Mesenchymal stem cell (in vitro differentiated cells and primary cell): Measurements from ENCODE around the gene NYAP2.

Experiments used
- DNase-seq: peaks from one replicate; pipeline ENCODE4 v3.0.0-alpha.2; 2013
- H2AFZ ChIP-seq: one replicate; pipeline ENCODE4 v1.6.1; 2013; ENCODE audit warnings: low read depth, mild to moderate bottlenecking, control low read depth, inconsistent platforms, low read length, moderate library complexity
- H2AK5ac ChIP-seq: 2 replicates; pipeline ENCODE4 v1.6.1; 2013; ENCODE audit warnings: low read length, moderate library complexity, mild to moderate bottlenecking, inconsistent platforms; ENCODE audit not compliant: severe bottlenecking
- H2BK120ac ChIP-seq: one replicate; pipeline ENCODE4 v1.6.1; 2013; ENCODE audit warnings: low read depth, mild to moderate bottlenecking, inconsistent platforms, low read length, moderate library complexity
- H2BK12ac ChIP-seq, 2 experiments: one replicate each; pipeline ENCODE4 v1.6.1; 2013; ENCODE audit warnings: inconsistent platforms in 2 of 2, low read length in 2 of 2, mild to moderate bottlenecking in 2 of 2, moderate library complexity in 2 of 2, control low read depth in 1 of 2
- H2BK15ac ChIP-seq: one replicate; pipeline ENCODE4 v1.6.1; 2013; ENCODE audit warnings: mild to moderate bottlenecking, low read depth, inconsistent platforms; ENCODE audit not compliant: poor library complexity, severe bottlenecking
- H2BK5ac ChIP-seq: 2 replicates; pipeline ENCODE4 v1.6.1; 2013; ENCODE audit warnings: low read depth, mild to moderate bottlenecking, low read length, control low read depth, inconsistent platforms; ENCODE audit not compliant: poor library complexity, severe bottlenecking
- H3K14ac ChIP-seq, 2 experiments: one replicate each; pipeline ENCODE4 v1.6.1; 2013; ENCODE audit warnings: inconsistent platforms in 2 of 2, low read length in 2 of 2, control low read depth in 1 of 2, mild to moderate bottlenecking in 1 of 2, moderate library complexity in 1 of 2
- H3K18ac ChIP-seq, 2 experiments: one replicate each; pipeline ENCODE4 v1.6.1; 2013; ENCODE audit warnings: inconsistent platforms in 2 of 2, low read length in 2 of 2, control low read depth in 1 of 2, low read depth in 1 of 2, mild to moderate bottlenecking in 1 of 2
- H3K23ac ChIP-seq, 2 experiments: one replicate each; pipeline ENCODE4 v1.6.1; 2013; ENCODE audit warnings: inconsistent platforms in 2 of 2, low read length in 2 of 2, mild to moderate bottlenecking in 2 of 2, moderate library complexity in 2 of 2, control low read depth in 1 of 2
- H3K27ac ChIP-seq: 2 replicates; pipeline ENCODE4 v1.5.1; 2013; ENCODE audit warnings: mild to moderate bottlenecking, moderate library complexity, low read length, control low read depth, inconsistent platforms; ENCODE audit not compliant: poor library complexity, severe bottlenecking
- H3K27me3 ChIP-seq, 2 experiments: 2 replicates each; pipeline versions ENCODE4 v1.6.1 to v1.7.0; 2013; ENCODE audit warnings: low read length in 2 of 2, mild to moderate bottlenecking in 2 of 2, moderate library complexity in 2 of 2, control low read depth in 1 of 2, inconsistent platforms in 1 of 2; ENCODE audit not compliant: control insufficient read depth in 1 of 2, insufficient read depth in 1 of 2
- H3K36me3 ChIP-seq, 2 experiments: 2 replicates each; pipeline versions ENCODE4 v1.6.1 to v1.7.0; 2013; ENCODE audit warnings: low read length in 2 of 2, control low read depth in 1 of 2, inconsistent platforms in 1 of 2, low read depth in 1 of 2, mild to moderate bottlenecking in 1 of 2; ENCODE audit not compliant: insufficient read depth in 2 of 2, control insufficient read depth in 1 of 2
- H3K4ac ChIP-seq, 2 experiments: one replicate each; pipeline ENCODE4 v1.6.1; 2013; ENCODE audit warnings: inconsistent platforms in 2 of 2, low read length in 2 of 2, mild to moderate bottlenecking in 2 of 2, moderate library complexity in 2 of 2, control low read depth in 1 of 2, low read depth in 1 of 2
- H3K4me1 ChIP-seq: 2 replicates; pipeline ENCODE4 v1.6.1; 2013; ENCODE audit warnings: low read depth, low read length, control low read depth; ENCODE audit not compliant: control insufficient read depth, insufficient read depth
- H3K4me2 ChIP-seq: 2 replicates; pipeline ENCODE4 v1.6.1; 2013; ENCODE audit warnings: low read length, mild to moderate bottlenecking, inconsistent platforms; ENCODE audit not compliant: poor library complexity, severe bottlenecking
- H3K4me3 ChIP-seq, 2 experiments: 2 replicates each; pipeline versions ENCODE4 v1.5.1 to v1.7.0; 2013; ENCODE audit warnings: low read length in 2 of 2, mild to moderate bottlenecking in 2 of 2, control low read depth in 1 of 2, low read depth in 1 of 2; ENCODE audit not compliant: insufficient read depth in 1 of 2
- H3K79me1 ChIP-seq: replicated peaks from 2 replicates; pipeline ENCODE4 v1.6.1; 2013; ENCODE audit warnings: mild to moderate bottlenecking, control low read depth, low read length, inconsistent platforms; ENCODE audit not compliant: poor library complexity, severe bottlenecking
- H3K9ac ChIP-seq: 2 replicates; pipeline ENCODE4 v1.7.0; 2013; ENCODE audit warnings: mild to moderate bottlenecking, low read length, moderate library complexity
- H3K9me3 ChIP-seq: 2 replicates; pipeline ENCODE4 v1.7.0; 2013; ENCODE audit warnings: mild to moderate bottlenecking, low read length; ENCODE audit not compliant: control insufficient read depth
- H4K8ac ChIP-seq: one replicate; pipeline ENCODE4 v1.6.1; 2013; ENCODE audit warnings: inconsistent platforms, mild to moderate bottlenecking, low read length, moderate library complexity
- H4K91ac ChIP-seq: one replicate; pipeline ENCODE4 v1.6.1; 2013; ENCODE audit warnings: mild to moderate bottlenecking, low read length, inconsistent platforms
- WGBS: methylation state at CpG from one replicate; pipeline ENCODE4 v1.1.7; 2013; ENCODE audit warnings: mixed read lengths; 5-methylcytosine and 5-hydroxymethylcytosine counted together

NYAP2 gene

DNA sequence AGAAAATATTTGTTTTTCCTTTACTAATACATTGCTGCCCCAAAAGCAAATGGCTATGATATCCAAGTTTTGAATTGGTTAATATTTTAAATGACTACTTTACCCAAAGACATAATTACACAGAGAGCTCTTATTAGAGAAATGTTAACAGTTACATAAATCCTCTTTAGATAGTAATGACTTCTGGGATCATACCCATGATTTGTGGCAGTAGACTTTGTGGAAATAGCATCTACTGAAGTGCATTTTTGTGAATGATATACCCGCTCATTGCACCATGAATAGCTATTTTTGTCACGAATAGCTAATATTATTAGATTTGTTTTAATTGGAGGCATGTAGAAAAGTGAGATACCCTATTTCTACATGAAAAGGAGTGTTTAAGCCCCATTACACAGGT lies 15.8 kb downstream of the NYAP2 start:
- Histone ChIP-seq H3K27me3 (no peaks in the 10 kb centered on the region), H2BK15ac (no peak overlapping the region), H3K4ac (no peak overlapping the region), H3K36me3 (no peaks in the 10 kb centered on the region), H2AFZ (no peak overlapping the region), H4K8ac (no peak overlapping the region), H3K14ac (no peak overlapping the region), H3K4me2 (no peak overlapping the region), H2BK12ac (no peak overlapping the region), H3K79me1 (no peaks in the 10 kb centered on the region), H2AK5ac (no peak overlapping the region), H3K23ac (no peak overlapping the region), H3K27ac (no peak overlapping the region), H2BK120ac (no peak overlapping the region), H3K4me3 (no peak overlapping the region), H2BK5ac (no peak overlapping the region), H4K91ac (no peak overlapping the region), H3K18ac (no peak overlapping the region), H3K4me1 (no peaks in the 10 kb centered on the region), H3K9ac (no peak overlapping the region), H3K9me3 (no peaks in the 10 kb centered on the region)
- DNase-seq, result no peak
- 91% methylated on average over 2 of the region's 2 CpGs for WGBS

DNA sequence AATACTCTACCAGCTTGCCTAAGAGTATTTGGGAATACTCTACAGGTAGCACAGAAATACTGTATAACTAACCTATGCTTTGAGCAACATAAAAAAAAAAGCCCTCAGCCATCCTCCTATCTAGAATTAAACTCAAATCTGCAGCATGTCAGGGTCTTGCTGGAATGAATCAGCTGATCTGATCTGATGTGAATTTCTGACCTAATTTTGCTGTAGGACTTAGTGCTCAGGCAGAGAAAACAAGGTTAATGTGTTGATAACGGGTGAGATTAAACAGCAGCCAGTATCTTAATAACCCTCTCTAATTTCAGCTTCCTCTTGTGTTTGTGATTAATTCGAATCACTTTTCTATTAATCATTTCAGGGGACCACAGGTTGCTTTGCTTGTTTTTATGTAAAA lies 16.3 kb downstream of the NYAP2 start:
- H2AFZ ChIP-seq, result no peak overlapping the region
- no peaks in the 10 kb centered on the region for H3K79me1 ChIP-seq
- no peaks in the 10 kb centered on the region for H3K9me3 ChIP-seq
- no peak overlapping the region for H3K18ac ChIP-seq
- no peaks in the 10 kb centered on the region for H3K27me3 ChIP-seq
- DNase-seq, result no peak
- H3K4me3 ChIP-seq, result no peak overlapping the region
- H3K23ac ChIP-seq, result no peak overlapping the region
- H2BK5ac ChIP-seq, result no peak overlapping the region
- H2AK5ac ChIP-seq, result no peak overlapping the region
- H3K4me2 ChIP-seq, result no peak overlapping the region
- H4K8ac ChIP-seq, result no peak overlapping the region
- no CpG with 5 or more reads among the region's 2 CpGs for WGBS
- no peaks in the 10 kb centered on the region for H3K4me1 ChIP-seq
- H3K36me3 ChIP-seq, result no peaks in the 10 kb centered on the region
- no peak overlapping the region for H3K14ac ChIP-seq
- no peak overlapping the region for H2BK120ac ChIP-seq
- no peak overlapping the region for H2BK15ac ChIP-seq
- H2BK12ac ChIP-seq, result no peak overlapping the region
- no peak overlapping the region for H3K4ac ChIP-seq
- H3K27ac ChIP-seq, result no peak overlapping the region
- no peak overlapping the region for H3K9ac ChIP-seq
- no peak overlapping the region for H4K91ac ChIP-seq

DNA sequence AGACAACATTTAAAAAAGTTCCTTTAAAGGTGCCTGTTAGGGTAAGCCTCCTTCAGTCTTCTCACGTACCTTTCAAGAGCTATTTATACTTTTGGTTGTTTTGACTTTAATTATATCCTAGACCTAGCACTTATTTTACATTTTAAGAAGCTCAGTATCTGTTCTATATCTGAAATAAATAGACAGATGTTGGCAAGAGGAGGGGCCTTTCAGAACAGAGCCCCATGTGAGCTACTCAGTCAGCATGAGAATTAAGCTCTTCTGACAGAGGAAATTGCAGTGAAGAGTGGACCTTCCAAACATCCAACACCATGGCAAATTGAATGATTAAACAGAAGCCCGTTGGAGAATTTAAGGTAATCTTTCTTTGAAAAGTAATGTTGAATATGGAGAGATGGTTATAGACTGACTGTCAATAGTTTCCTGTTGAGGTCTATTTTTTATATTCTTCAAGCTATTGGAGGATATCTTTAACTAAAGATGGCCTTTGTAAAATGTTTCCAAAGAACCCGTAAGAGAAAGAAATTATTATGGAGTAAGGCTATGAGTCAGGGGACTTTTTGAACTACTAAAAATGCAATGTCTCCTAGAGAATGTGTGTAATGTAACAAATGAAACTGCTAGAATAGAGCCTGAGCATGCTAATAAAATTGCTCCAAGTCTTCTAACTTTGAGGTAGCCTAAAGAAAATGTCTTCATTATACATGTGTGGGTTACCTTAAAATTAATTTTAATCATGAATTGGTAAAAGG lies 17.3 kb downstream of the NYAP2 start:
- H3K79me1 ChIP-seq, result no peaks in the 10 kb centered on the region
- DNase-seq, result no peak

DNA sequence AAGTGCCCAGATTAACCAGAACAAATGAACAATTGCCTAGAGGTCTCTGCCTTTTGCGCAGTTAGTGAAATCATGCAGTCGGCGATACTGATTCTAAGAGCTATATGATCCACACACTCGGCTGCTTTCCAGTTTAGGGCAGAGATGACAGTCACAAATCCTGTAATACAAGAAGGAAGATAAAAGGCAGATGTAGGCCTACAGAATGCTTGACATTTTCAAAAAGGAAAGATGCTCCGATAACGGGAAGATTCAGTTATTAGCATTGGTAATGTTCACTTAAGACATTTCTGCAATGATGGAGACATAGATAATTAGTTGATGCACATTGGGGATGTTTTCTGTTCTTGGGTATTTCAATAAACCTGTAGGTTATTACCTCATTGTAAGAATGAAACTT lies 19.5 kb downstream of the NYAP2 start:
- H3K36me3 ChIP-seq, result no peaks in the 10 kb centered on the region
- WGBS, result 97% methylated on average over 6 of the region's 6 CpGs
- no peak overlapping the region for H3K27ac ChIP-seq
- no peak overlapping the region for H4K8ac ChIP-seq
- no peak overlapping the region for H3K23ac ChIP-seq
- no peak overlapping the region for H2AFZ ChIP-seq
- H3K79me1 ChIP-seq, result no peaks in the 10 kb centered on the region
- no peak overlapping the region for H3K18ac ChIP-seq
- H3K14ac ChIP-seq, result no peak overlapping the region
- no peak for DNase-seq
- H2AK5ac ChIP-seq, result no peak overlapping the region
- H4K91ac ChIP-seq, result no peak overlapping the region
- H3K4me2 ChIP-seq, result no peak overlapping the region
- H2BK15ac ChIP-seq, result no peak overlapping the region
- H3K9ac ChIP-seq, result no peak overlapping the region
- H2BK12ac ChIP-seq, result no peak overlapping the region
- H3K9me3 ChIP-seq, result no peaks in the 10 kb centered on the region
- H2BK120ac ChIP-seq, result no peak overlapping the region
- no peak overlapping the region for H3K4ac ChIP-seq
- H3K27me3 ChIP-seq, result no peaks in the 10 kb centered on the region
- no peak overlapping the region for H2BK5ac ChIP-seq
- H3K4me3 ChIP-seq, result no peak overlapping the region
- no peaks in the 10 kb centered on the region for H3K4me1 ChIP-seq

More for the DNA sequence above, 17.3 kb downstream of the NYAP2 start:
- H3K9ac ChIP-seq, result no peak overlapping the region
- no peak overlapping the region for H2BK15ac ChIP-seq
- no peaks in the 10 kb centered on the region for H3K4me1 ChIP-seq
- H4K91ac ChIP-seq, result no peak overlapping the region
- no peak overlapping the region for H3K14ac ChIP-seq
- no peak overlapping the region for H3K27ac ChIP-seq
- no peak overlapping the region for H3K4ac ChIP-seq
- no peaks in the 10 kb centered on the region for H3K27me3 ChIP-seq
- H3K18ac ChIP-seq, result no peak overlapping the region
- H2AK5ac ChIP-seq, result no peak overlapping the region
- H2AFZ ChIP-seq, result no peak overlapping the region
- no peak overlapping the region for H3K4me3 ChIP-seq
- H2BK12ac ChIP-seq, result no peak overlapping the region
- H3K4me2 ChIP-seq, result no peak overlapping the region
- no peak overlapping the region for H2BK120ac ChIP-seq
- no peaks in the 10 kb centered on the region for H3K9me3 ChIP-seq
- 95% methylated on average over 2 of the region's 3 CpGs for WGBS
- H3K36me3 ChIP-seq, result no peaks in the 10 kb centered on the region
- no peak overlapping the region for H2BK5ac ChIP-seq
- H3K23ac ChIP-seq, result no peak overlapping the region
- no peak overlapping the region for H4K8ac ChIP-seq
